Measurements from ENCODE around the gene TNIK. TPM values are rescaled to one million over a fixed set of nuclear protein-coding genes. Genes with fewer than 3 reads are reported as not detected.
A peak's percentile ranks its signal among the peaks of the same experiment; 100 is the strongest.

The TNIK gene
- polyA plus RNA-seq, 4 donors, result 15.8 to 20.1 (median 17.4) TPM

- DNase-seq (ENCODE audit: low read depth in 4 of 4, low spot score in 2 of 4), result no peak
These were observed 242.1 kb downstream of the TNIK start for GRCh38 chr3:171218069-171218468.

- no peak for DNase-seq (ENCODE audit: low read depth in 4 of 4, low spot score in 2 of 4)
These were observed 246.3 kb downstream of the TNIK start for GRCh38 chr3:171213907-171214306.

GRCh38 chr3:171213178-171213577 lies 247.0 kb downstream of the TNIK start:
- no peak for DNase-seq (ENCODE audit: low read depth in 4 of 4, low spot score in 2 of 4)

- no peak for DNase-seq (ENCODE audit: low read depth in 4 of 4, low spot score in 2 of 4)
These were observed 247.6 kb downstream of the TNIK start for GRCh38 chr3:171212648-171213047.

GRCh38 chr3:171206283-171206682 lies 253.9 kb downstream of the TNIK start:
- DNase-seq (ENCODE audit: low read depth in 4 of 4, low spot score in 2 of 4), result no peak

- DNase-seq (ENCODE audit: low read depth in 4 of 4, low spot score in 2 of 4), result no peak
These were observed 255.3 kb downstream of the TNIK start for GRCh38 chr3:171204942-171205341.

- no peak for DNase-seq (ENCODE audit: low read depth in 4 of 4, low spot score in 2 of 4)
These were observed 258.4 kb downstream of the TNIK start for GRCh38 chr3:171201825-171202224.

- no peak for DNase-seq (ENCODE audit: low read depth in 4 of 4, low spot score in 2 of 4)
These were observed 259.5 kb downstream of the TNIK start for GRCh38 chr3:171200750-171201088.

GRCh38 chr3:171200052-171200749 lies 260.0 kb downstream of the TNIK start:
- DNase-seq (ENCODE audit: low read depth in 4 of 4, low spot score in 2 of 4), result no peak

GRCh38 chr3:171199473-171199829 lies 260.8 kb downstream of the TNIK start:
- no peak for DNase-seq (ENCODE audit: low read depth in 4 of 4, low spot score in 2 of 4)

- DNase-seq (ENCODE audit: low read depth in 4 of 4, low spot score in 2 of 4), result no peak
These were observed 261.3 kb downstream of the TNIK start for GRCh38 chr3:171198781-171199472.

GRCh38 chr3:171195686-171196085 lies 264.5 kb downstream of the TNIK start:
- DNase-seq (ENCODE audit: low read depth in 4 of 4, low spot score in 2 of 4), result no peak

GRCh38 chr3:171194965-171195364 lies 265.2 kb downstream of the TNIK start:
- DNase-seq (ENCODE audit: low read depth in 4 of 4, low spot score in 2 of 4), result no peak

- no peak for DNase-seq (ENCODE audit: low read depth in 4 of 4, low spot score in 2 of 4)
These were observed 266.5 kb downstream of the TNIK start for GRCh38 chr3:171193693-171194092.

GRCh38 chr3:171192176-171192854 lies 267.9 kb downstream of the TNIK start:
- DNase-seq (ENCODE audit: low read depth in 4 of 4, low spot score in 2 of 4), result no peak

- DNase-seq (ENCODE audit: low read depth in 4 of 4, low spot score in 2 of 4), result no peak
These were observed 269.5 kb downstream of the TNIK start for GRCh38 chr3:171190668-171191067.

- no peak for DNase-seq (ENCODE audit: low read depth in 4 of 4, low spot score in 2 of 4)
These were observed 270.7 kb downstream of the TNIK start for GRCh38 chr3:171189394-171190080.

- DNase-seq (ENCODE audit: low read depth in 4 of 4, low spot score in 2 of 4), result peak in 1 of 4 donors; percentile 17
These were observed 272.4 kb downstream of the TNIK start for GRCh38 chr3:171187706-171188290.

GRCh38 chr3:171186817-171187500 lies 273.2 kb downstream of the TNIK start:
- DNase-seq (ENCODE audit: low read depth in 4 of 4, low spot score in 2 of 4), result no peak

GRCh38 chr3:171186383-171186782 lies 273.8 kb downstream of the TNIK start:
- no peak for DNase-seq (ENCODE audit: low read depth in 4 of 4, low spot score in 2 of 4)
